Retinal pigment epithelial cell (primary cell): ENCODE data around the gene TCFL5.
A peak's percentile ranks its signal among the peaks of the same experiment; 100 is the strongest.

Experiments used
- DNase-seq: peaks from one replicate; pipeline ENCODE4 v3.0.0-alpha.2; 2010; ENCODE audit warnings: low read depth
- H3K4me3 ChIP-seq: 2 replicates; pipeline ENCODE4 v1.5.1; 2011; ENCODE audit warnings: mild to moderate bottlenecking, low read length, control low read depth, moderate library complexity
- TF ChIP-seq, protein P1 (sequence below): conservative IDR thresholded peaks from 2 replicates; pipeline ENCODE4 v1.5.1; 2011; ENCODE audit warnings: low read depth, low read length, control low read depth, inconsistent platforms

TCFL5 gene

DNA sequence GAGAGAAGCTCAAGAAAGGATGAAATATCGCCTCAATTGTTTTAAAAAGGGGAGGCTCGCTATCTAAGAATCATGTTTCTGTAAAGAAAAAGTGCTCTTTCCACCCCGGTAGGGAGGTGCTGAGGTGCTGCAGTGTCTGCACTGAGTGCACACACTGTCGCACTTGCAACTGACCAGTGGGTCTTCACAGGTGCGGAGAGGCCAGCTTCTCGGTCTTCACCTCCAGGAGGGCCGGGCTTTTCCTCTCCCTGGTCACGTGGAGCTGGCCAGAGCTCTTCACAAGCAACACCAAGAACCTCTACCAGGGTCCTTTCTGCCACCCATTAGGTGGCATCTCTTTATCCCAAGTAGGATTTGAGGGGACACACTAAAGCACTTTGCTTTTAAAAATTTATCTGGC is 27.8 kb upstream of the TCFL5 start:
- no peak for DNase-seq
- H3K4me3 ChIP-seq, result no peak overlapping the region
- TF ChIP-seq, protein P1, sequence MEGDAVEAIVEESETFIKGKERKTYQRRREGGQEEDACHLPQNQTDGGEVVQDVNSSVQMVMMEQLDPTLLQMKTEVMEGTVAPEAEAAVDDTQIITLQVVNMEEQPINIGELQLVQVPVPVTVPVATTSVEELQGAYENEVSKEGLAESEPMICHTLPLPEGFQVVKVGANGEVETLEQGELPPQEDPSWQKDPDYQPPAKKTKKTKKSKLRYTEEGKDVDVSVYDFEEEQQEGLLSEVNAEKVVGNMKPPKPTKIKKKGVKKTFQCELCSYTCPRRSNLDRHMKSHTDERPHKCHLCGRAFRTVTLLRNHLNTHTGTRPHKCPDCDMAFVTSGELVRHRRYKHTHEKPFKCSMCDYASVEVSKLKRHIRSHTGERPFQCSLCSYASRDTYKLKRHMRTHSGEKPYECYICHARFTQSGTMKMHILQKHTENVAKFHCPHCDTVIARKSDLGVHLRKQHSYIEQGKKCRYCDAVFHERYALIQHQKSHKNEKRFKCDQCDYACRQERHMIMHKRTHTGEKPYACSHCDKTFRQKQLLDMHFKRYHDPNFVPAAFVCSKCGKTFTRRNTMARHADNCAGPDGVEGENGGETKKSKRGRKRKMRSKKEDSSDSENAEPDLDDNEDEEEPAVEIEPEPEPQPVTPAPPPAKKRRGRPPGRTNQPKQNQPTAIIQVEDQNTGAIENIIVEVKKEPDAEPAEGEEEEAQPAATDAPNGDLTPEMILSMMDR, result no peak

DNA sequence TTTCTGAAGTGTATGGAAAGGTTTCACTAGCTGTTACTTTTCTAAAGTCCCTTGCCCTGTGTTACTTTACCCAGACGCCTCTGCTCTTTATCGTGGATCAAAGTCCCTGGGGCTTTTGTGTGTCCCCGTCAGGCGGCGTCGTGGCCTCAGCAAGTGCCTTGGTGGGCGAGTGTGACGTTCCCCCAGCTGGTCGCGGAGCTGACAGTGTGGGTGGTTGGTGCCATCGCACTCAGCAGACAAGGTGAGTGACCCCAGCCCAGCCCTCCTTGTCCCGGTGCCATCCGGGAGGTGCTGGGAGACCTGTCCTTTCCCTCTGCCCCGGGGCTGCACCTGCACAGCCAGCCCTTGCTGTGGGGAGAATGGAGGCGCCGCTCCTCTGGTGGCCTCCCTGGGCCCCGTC is 27.3 kb upstream of the TCFL5 start:
- TF ChIP-seq, protein P1, result no peak
- no peak overlapping the region for H3K4me3 ChIP-seq
- DNase-seq, result no peak

DNA sequence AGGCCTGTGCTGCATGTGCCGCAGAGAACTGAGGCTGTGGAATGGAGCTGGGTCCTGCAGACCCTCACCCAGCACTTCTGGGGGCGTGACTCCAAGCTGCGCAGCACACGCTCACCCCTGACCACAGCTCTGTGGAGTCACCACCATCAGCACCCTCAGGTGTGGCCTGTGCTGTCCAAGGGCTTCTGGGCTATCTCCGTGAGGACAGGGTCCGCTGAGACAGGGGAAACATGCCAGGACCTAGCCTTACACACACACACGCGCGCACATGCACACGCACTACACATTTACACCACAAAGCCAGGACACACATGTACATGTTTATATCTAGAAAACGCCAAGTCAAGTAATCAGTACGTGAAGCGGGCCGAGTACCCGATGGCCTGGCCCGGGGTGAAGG is 26.8 kb upstream of the TCFL5 start:
- TF ChIP-seq, protein P1, result no peak
- H3K4me3 ChIP-seq, result no peak overlapping the region
- no peak for DNase-seq

DNA sequence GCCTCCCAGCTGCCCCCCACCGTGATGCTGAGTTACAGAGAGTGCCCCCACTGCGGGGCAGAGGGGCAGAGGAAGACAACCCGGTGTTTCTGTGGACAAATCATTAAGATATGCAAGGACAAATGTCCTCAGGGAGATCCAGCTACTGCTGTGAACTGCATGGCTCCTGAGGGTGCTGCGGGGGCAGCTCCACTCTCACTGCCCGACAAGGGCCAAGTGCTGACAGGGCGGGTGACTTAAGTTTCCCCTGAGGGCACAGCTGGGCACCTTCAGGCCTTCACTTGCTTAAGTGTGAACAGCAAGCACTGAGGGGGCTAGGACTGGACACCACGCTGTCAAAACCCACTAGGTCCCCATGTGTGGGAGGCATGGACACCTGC is 26.2 kb upstream of the TCFL5 start:
- TF ChIP-seq, protein P1, result no peak
- H3K4me3 ChIP-seq, result no peak overlapping the region
- no peak for DNase-seq

DNA sequence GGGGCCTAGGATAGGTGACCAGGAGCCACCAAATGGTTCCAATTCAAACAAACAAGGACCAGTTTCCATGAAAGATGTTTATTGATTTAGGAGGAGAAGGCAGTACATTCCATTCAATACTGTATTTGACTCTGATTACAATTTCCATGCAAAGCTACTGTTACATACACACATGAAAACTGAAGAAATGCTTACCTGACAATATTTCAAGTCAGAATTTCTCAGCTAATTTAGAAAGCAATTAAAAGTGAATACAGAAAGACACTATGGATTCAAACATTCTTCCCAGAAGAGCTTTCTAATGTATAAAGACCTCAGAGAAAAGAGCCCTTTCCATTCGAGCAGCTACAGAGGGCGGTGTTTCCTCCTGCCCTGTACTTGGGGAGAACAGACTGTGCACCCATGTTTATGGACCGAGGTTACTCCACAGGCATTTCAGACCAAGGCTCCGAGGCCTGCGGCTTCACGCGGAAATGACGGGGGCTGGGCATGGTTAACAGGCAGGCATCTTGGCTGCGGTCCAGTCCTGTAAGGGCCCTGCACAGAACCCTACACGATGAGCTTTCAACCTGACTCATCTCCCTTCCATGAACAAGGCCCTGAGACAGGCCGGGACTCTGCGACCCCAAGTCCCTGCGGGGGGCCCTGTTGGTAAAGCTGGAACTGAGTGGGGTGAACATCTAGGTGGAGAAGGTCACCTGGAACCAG is 25.7 kb upstream of the TCFL5 start:
- DNase-seq, result peak; percentile 58
- H3K4me3 ChIP-seq, result no peak overlapping the region
- TF ChIP-seq, protein P1, result peak; percentile 17

DNA sequence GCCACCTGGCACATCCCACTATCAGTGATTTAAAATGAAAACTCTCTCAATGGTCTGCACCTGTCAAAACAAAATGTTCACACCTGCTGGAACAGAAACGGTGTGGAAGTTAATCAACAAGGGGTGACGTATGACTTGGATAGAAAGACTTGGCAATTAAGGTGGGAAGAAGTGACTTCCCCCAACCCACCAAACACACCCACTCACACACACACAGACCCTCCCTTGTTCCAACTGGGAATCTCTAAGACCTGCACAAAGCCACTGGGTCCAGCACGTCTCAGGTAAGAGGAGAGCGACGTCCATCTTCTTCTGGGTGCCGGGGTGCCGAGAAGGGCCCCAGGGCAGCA is 25.1 kb upstream of the TCFL5 start:
- no peak overlapping the region for H3K4me3 ChIP-seq
- no peak for DNase-seq
- TF ChIP-seq, protein P1, result no peak

DNA sequence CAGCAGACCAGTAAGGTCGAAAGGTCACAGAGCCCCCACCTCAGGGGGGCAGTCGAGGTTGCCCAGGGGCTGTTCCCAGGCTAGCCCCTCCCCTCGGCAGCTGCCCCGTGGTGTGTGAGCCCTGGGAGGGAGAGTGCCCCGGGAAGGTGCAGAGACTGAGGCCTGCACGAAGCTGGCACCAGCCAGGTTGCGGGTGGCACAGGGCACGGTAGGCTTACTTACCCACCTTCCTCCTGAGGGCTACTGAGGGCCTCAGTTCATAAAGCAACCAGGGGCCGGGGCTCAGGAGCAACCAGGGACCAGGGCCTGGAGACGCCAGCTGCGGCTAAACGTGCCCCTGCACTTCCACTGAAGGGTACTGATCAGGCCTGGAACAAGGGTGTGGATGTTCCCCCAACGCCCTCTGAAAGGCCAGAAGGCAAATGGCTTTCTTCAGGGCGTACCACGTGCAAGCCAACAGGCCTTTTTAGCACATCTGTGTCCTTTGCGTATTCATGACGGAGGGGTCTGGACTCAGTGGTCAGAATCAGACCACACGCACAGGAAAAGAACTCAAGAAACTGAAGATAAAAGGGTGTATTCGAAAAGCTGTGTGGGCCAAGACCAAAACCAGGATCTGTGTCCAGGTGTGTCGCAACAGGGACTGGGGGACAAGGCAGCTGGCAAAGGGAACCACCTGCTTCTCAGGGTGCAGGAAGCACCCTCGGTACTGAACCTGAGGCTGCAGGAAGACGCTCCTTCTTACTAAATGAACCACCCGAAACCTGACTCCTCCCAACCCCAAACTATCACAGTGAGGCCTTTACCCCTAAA is 24.5 kb upstream of the TCFL5 start:
- DNase-seq, result no peak
- no peak overlapping the region for H3K4me3 ChIP-seq
- TF ChIP-seq, protein P1, result no peak
